Stimulated activated CD4-positive, alpha-beta T cell treated with anti-CD3 and anti-CD28 coated beads, Interleukin-4, amount 100 ng/mL, for 48 hours (primary cell): ENCODE results near the gene PCGF1.

Experiments used
- DNase-seq, 2 donors: peaks; one replicate each; pipeline ENCODE4 v3.0.0-alpha.2; 2020; ENCODE audit warnings: low read depth in 2 of 2

Gene PCGF1

DNA sequence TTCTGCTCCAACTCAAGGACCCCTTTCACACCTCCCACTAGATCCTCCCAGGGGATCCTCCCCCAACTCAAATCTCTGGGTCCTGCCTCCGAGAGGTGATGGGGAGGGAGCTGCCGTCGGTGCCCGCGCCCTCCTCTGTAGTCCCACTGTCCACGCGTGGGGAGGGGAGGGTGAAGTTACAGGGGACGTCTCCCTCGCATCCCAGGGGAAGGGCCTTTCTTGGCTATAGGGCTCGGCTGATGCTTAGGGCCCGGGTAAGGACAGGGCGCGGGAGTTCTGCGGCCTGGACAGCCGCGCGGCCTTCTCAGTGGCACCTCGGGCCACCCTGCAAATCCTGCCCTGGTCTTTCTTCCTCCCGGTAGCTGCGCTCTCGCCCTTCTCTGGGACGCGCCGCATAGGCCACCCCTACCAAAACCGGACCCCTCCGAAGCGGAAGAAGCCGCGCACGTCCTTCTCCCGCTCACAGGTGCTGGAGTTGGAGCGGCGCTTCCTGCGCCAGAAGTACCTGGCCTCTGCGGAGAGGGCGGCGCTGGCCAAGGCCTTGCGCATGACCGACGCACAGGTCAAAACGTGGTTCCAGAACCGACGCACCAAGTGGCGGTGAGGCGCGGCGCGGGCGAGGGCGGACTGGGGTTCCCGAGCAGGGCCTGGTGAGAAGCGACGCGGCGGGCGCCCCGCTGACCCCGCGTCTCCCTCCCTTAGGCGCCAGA, 7.9 kb upstream of the PCGF1 start:
- no peak for DNase-seq

DNA sequence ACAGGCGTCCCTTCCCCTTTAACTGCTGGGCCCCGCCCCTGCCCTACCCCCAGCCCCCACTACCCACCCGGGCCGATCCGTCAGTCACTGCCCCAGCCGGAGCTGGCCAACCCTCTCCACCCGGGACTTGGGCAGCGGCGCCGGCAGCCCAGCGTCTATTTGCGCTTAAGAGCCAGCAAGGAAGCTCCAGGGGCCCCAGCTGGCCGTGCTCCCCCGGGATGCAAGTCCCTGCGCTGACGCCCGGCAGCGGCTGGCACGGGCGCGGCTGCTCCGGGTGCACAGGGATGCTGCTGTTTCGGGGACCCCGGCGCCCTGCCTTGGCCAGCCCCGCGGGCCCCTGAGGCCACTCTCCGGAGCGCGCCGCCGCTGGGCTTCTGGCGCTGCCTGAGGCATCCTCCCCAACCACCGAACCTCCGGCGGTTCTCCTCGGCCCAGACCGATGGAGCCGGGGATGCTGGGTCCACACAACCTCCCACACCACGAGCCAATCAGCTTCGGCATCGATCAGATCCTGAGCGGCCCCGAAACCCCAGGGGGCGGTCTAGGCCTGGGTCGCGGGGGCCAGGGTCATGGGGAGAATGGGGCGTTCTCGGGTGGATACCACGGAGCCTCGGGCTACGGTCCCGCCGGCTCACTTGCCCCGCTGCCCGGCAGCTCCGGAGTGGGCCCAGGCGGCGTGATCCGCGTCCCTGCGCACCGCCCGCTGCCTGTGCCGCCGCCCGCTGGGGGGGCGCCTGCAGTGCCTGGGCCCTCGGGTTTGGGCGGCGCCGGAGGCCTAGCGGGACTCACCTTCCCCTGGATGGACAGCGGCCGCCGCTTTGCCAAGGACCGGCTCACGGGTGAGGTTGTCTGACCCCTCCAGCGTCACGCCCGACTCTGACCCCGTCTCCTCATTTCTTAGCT, 7.1 kb upstream of the PCGF1 start, which contains the start of gene TLX2:
Gene TLX2 (plus strand): TSS at position 83 of the 903 bp plus-strand sequence. CDS start 357 bp downstream, at position 440.
- no peak for DNase-seq

DNA sequence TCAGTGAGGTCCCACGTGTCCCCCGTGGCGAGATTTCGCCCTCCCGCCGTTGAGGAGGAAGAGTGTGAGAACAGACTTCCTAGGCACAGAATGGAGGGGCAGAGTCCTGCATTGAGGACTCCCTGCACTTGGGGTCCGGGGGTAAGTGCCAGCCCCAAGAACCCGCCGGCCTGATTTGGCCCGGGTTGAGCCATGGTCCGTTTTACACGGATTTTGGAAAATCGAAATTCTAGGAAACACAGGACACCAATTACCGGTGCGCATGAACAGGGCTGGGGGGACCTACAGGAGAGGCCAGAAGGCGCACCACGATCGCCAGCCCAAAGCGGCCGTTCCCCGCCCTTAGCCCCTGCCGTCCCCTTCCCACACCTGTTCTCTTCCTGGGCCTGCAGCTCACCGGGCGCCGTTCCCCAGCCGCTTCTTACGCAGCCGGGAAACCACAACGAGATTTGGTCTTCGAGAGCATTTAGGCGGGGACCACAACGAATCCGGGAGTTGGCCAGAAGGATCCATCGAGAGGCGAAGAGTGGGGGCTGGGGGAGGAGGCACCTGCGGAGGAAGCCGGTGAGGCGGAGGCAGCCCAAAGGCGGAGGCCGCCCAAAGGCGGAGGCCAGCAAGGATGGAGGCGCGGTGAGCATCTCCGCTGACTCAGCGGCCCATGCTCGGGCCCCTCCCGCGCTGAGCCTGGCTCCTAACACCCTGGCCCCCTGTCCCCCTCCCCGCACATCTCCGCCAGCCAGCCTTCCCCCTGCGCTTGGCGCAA, 6.3 kb upstream of the PCGF1 start:
- no peak for DNase-seq

DNA sequence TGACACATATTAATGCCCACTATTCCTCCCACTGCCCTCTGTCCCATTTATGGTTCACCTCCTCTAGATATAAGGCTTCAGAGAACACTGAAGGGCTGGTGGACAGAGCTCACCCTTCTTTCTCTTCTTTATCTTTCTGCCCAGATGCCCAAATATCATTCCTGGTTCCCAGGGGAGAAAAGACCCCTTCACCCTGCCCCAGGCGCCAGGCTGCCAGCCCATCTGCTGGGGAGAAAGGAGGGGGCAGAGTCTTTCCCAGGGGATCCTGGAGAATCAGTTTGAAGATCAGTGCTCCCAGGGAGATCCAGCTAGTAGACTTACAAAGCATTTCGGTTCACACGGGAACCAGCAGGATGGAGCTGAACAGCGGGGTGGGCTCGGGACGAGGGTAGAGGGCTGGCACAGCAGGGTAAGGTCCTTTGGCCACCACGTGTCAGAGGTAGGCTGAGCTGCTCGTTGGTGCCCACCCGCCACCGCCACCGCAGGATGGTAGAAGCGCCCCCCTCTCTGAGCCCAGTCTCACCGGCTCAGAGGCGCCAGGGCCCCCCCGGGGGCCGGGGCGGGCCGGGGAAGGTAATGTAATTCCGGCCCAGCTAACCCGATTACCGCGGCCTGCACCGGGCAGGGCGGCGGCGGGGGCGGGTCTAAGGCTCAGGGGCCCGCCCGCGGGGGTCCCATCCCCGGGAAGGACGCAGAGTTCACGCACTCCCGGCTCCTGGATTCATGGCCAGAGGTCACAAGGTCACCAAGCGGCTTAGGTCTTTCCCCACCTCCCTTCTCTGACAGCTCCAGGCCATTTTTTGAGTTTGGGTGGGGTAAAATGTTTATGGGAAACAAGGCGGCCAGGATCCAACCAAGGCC, 5.5 kb upstream of the PCGF1 start:
- no peak for DNase-seq

DNA sequence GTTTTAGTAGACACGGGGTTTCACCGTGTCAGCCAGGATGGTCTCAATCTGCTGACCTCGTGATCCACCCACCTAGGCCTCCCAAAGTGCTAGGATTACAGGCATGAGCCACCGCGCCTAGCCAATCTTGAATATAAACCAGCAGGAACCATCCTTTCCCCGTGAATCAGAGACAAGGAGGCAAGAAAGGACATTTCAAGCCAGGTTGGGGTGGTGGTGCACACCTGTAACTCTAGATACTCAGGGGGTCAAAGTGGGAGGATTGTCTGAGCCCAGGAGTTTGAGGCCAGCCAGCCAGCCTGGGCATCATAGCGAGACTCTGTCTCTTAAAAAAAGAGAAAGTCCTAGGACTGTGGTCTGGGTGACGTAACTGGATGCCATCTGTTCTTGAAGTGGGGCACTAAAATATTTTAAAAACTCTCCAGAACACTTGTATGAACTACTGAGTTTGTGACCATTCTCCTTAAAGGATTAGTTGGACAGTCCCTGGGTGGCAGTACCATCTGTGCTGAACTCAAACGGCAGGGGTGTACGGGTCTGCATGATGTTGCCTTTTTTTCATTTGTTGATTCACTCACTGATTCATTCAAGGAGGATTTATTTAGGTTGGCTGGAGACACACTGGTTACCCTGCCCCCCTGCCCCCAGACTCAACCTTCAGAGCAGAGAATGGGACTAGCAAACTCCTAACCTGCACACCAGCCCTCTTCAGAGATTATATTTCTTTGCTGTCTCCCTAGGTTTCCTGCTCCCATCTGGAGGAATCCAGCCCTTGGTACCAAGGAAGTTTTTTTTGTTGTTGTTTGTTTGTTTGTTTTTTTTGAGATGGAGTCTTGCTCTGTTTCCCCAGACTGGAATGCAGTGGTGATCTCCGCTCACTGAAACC, 3.9 kb upstream of the PCGF1 start:
- DNase-seq = no peak

DNA sequence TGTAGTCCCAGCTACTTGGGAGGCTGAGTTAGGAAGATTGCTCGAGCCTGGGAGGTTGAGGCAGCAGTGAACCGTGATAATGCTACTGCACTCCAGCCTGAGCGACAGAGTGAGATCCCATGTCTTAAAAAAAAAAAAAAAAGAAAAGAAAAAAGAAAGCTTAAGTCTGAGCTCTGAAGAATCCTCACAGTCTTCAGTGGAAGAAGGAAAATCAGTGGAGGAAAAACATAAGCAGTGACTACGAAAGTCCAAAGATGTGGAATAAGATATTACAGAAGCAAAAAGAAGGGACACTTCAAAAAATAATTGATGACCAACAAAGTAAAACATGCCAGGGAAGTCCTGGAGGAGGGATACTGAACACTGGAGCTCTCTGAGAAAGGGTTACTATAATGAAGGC, 2.8 kb upstream of the PCGF1 start:
- DNase-seq = no peak

DNA sequence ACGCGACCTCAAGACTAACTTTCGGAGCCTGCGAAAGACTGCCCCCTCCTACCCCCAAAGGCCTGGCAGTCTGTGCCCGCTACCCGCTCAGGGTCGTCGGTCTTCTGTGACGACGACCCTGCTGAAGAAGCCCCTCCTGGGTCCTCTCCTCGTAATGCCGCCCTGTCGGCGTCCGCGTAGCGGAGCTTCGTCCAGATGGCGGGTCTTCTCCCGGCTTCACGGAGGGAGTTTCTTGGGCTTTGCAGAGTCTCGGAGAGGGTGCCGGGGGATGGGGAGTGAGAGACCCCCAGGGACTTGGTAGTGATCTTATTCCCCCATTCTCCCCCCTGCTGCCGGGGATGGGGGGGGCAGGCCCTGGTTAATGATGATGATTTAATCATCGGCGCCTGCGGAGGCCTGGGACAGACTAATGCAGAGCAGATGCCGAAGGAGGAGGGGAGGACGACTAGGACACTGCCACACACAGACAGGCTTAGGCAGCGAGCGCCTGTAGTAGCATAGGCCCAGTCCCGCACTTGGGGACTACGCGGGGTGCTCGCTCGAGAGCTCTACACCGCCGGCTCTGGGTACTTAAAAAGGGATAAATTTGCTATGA, 528 bp upstream of the PCGF1 start:
- DNase-seq = no peak

DNA sequence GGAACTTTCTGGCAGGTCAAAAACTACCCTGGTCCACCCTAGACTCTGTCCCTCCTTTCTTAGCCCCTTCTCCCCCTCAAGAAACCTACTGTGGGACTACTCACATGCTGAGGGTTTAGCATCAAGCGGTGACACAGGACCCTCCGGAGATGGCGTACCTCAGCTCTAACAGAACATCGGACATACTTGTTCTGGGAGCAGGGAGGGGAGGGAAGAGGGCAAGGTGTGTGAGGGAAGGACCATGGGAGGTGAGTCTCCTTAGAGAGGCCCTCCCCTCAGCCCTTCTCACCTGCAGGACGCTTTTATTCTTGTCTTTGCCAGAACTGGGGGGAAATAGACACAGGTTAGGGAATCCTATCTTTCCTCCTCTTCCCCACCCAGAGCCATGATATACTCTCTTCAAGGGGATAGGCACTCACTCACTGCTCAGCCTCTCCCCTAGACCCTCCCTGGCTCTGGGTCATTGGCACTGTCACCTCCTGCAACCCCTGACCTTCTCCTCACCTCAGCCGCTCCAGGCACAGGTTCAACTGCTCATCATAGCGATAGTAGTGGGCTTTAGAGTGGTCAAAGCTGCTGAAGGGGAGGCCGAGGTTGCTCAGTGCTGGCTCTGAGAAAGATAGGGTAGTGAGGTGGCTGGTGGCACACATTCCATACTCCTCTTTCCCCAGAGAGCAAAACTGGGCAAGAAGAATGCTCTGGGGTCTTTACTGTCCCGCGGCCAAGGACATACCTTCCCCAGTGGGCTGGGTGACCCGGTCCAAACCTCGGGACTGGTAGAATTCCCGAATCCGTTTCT, 1.8 kb downstream of the PCGF1 start:
- DNase-seq = no peak

DNA sequence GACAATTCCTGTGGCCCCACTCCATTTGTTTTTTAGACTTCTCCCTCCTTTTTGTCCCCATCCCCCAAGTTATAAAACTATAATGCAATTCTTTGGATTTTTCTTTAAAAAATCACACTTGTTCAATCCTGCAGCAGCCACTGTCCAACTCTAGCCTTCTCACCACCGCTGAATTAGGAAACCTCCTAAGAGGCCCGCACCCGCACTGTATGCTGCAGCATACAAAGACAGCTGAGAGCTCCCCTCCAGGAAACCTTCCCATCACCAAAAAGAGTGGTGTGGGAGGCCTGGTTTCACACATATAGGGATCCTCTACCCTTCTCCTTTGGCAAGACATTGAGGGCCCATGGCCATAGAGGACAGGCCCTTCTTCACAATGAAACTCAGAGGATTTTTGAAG, 2.9 kb downstream of the PCGF1 start:
- DNase-seq = no peak

DNA sequence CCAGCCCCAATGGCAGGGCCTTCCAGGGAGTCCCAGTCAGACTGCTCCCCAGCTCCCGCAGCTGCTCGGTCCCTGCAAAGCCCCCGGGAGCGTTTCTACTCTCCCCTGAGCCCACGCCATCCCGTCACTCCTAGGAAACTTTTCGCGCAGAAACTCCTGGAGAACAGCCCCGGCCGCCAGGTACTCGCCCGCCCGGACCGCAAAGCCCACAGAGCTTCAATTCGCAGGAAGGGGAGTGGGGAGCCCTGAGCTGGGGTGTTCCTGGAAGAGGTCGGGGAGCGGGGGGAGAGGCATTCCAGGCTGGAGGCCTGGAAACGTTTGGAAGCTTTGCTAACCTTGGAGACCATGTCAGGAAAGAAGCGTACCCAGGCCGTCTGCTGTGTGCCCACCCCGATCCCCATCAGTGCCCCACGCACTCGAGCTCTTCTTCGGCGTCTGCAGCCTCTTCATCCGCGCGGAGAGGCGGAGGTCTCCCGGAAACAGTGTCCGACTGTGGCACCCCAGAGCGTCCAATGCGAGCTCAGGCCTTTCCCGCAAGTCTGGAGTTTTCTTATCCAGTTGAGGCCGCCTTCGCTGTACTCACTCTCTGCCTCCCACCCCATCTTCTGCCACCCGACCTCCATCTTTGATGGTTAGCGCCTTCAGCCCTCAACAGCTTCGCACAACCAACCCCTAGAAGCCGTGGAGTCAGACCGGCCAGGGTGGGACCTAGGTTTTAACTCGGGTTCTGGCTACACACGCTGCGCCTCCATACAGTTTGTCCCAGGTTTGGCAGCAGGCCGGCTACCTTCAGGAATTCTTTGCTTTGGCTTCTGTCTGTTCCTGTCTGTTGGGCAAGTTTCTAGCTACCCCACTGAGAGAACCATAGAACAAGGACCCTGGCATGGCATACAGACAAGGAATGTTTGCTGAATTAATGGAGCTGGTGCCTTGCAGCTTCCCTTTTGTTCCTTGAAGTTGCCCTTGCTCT, 3.7 kb downstream of the PCGF1 start:
- no peak for DNase-seq

DNA sequence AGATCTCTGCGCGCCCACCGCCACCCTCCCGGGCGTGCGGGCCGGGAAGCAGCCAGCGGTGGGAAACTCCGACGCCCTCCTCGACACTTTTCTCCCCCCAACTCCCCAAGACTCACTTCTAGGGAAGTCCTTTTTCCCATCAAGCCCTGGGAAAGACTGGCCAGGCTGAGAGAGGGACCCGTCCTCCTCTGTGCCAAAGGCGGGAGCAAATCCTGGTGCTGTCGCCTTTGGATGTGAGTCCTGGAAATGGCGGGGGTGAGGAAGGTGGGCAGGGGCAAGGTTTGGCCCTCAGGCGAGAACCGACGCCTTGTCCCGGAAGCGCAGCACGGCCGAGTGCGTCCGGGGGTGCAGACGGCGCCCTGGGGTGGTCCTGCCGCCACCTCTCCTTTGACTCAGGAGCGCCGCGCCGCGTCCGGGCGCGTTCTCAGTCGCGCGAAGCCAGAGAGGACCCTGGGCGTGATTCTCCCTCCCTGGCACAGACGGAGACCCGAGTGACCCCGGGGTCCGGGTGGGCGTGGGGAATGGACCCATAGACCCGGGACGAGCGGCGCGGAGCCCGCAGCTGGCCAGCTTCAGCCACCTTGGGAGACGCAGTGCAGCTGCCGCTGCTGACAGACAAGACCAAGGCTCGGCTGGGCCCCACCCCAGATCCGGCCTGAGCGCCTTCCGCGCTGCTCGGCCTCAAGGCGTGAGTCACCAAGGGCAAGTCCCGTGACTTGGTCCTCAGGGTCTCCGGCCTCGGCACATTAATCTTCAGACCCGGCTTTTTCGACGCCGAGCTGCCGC, 4.6 kb downstream of the PCGF1 start:
- DNase-seq = peak in 1 of 2 donors; percentile 39

DNA sequence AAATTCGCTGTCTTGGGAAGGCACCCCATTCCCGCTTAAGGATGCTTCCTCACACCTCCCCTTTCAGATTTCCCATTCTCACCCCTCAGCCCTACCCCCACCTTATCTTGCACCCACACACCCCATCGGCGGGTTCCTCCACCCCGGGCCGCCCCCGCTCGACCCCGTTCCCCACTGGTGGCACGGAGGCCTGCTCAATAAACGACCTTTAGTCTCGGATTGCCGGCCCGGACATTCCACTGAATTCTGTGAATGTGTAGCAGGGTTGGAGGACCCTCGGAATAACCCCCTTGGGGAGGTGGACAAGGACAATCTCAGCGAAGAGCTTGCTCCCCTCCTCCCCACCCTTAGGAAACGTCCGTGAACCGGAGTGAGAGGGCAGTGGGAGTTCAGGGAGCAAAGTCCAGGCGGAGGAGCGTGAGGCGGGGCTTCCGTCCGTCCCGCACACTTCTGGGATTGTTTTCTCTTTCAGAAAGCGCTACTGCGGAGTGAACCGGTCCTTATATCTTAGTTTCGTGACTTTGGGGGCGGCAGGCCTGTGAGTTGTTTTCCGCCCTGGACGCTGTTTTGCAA, 5.3 kb downstream of the PCGF1 start:
- no peak for DNase-seq

DNA sequence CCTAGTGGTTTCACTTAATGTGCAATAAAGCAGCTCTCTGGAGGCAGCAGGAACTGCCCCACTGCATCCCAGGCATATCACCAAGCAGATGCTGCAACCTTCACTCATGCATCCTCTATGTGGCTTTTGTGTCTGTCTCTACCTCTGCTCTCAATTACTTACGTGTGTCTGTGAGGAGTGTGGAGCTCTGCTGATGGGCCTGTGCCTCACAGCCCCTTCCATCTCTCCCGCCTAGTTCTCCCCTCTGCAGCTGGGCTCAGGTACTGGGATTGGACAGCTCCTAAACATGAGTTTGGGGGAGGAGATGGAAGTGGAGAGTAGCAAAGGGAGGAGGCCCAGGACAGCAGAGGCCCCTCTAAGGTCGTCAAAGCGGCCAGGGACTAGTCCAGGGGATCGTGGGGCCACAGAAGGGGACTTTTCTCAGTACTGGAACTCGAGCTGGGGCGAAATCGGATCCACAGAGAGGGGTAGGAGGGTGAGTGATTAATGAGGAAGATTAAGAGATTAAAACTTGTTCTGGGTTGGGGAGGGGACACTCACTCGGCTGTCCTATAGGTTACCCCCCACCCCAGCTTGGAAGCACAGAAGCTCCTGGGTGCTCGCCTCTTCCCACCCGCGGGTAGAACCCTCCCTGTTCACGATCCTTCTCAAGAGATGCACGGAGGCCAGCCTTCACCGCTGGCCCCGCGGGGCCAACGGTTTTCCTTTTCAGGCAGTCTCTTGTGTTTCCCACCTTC, 6.0 kb downstream of the PCGF1 start:
- no peak for DNase-seq

DNA sequence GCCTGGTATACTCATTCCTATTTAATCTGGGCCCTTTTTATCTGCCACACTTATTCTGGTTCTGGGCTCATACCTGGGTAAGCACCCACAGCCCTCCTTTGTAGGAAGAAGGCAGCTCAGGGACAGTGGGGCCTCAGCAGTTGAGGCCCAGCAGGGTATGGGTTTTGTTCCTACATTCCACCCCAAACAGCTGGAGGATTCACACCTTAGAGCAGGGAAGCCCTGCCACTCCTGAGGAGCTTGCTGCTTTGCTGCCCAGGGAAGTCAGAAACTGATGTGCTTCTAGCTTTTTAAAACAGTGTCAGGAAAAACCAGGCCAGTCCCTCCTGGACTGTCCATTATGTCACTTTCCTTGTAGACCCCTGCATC, 6.9 kb downstream of the PCGF1 start:
- no peak for DNase-seq

DNA sequence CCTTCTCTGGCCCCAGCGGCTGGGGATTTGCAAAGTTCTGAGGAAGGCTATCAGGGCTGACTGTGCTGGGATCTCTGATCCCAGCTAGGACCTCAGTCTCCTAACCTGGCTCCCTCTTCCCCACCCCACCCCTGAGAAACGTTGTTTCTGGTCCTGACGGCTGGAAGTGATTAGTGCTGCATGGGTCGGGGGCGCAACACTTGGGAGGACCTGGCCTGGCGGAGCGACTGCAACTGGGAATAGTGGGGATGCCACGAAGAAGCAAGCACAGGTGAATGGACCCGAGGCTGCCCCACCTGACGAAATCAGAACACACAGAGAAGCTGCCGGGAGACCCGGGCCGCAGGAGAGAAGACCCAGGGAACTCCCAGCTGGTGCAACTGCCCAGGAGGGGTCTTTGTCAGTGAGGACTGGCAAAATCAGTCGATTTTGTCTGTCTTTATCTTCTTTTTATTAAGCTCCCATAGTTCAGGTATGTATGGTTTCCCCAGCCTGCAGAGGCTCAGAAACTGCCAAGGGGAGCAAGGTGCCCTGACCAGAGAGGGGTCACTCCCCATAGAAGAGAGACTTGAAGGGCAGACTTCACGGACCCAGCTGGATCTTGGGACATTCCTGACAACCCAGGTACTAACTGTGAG, 7.4 kb downstream of the PCGF1 start:
- no peak for DNase-seq
